ENCODE measurements around the gene RAX2.

RAX2 gene

GRCh38 chr19:3798137-3798536, 26.1 kb upstream of the RAX2 start:
- Histone ChIP-seq H3K4ac (ENCODE audit: low read depth, low read length) (no peak overlapping the region), H2BK120ac (ENCODE audit: low read depth, low read length) (no peak overlapping the region)
- WGBS (ENCODE audit: extremely low coverage, insufficient coverage, low lambda C conversion rate): no CpG with 5 or more reads among the region's 6 CpGs

DNA sequence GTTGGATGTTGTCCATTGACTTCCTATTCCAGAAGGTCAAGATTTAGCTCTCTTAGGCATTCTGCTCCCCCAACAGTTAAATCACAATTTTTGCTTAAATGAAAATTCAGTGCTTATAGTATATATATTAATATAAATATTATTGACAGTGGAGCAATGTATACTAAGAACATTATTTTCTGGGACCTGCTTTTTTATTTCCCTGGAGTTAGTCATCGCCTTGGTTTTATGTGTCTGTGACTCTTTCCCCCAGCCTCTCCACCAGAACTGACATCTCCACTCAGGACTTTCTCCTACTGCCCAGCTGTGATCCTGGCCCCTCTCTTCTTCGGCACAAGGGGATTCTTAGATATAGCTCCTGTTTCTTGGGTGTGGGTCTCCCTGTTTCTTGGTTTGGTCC, 24.3 kb upstream of the RAX2 start:
- no peak overlapping the region for H3K56ac ChIP-seq (ENCODE audit: low read length)
- no peak overlapping the region for H2BK5ac ChIP-seq (ENCODE audit: low read length)
- no peak overlapping the region for H4K8ac ChIP-seq (ENCODE audit: low read depth, low read length)
- no peaks in the 10 kb centered on the region for H3K4me1 ChIP-seq (ENCODE audit: control insufficient read depth, low read depth, low read length)
- no peak overlapping the region for H3K23ac ChIP-seq (ENCODE audit: low read length)
- H3K79me2 ChIP-seq (ENCODE audit: control insufficient read depth, insufficient read depth, low read length): no peaks in the 10 kb centered on the region
- no peaks in the 10 kb centered on the region for H3K36me3 ChIP-seq (ENCODE audit: control insufficient read depth, insufficient read depth, low read length)
- H3K4me3 ChIP-seq (ENCODE audit: low read length): no peak overlapping the region
- no CpG with 5 or more reads among the region's 2 CpGs for WGBS (ENCODE audit: extremely low coverage, insufficient coverage, low lambda C conversion rate)
- peaks cover 2% of the 10 kb centered on the region for H3K27me3 ChIP-seq (ENCODE audit: insufficient read depth, low read length, poor library complexity)
- H3K27ac ChIP-seq (ENCODE audit: low read depth, low read length): no peak overlapping the region
- H4K5ac ChIP-seq (ENCODE audit: low read length): no peak overlapping the region
- no peak overlapping the region for H2BK120ac ChIP-seq (ENCODE audit: low read depth, low read length)
- no peaks in the 10 kb centered on the region for H3K79me1 ChIP-seq (ENCODE audit: low read length)
- no peak overlapping the region for H2BK15ac ChIP-seq (replicated peaks; ENCODE audit: low read depth)
- H2AK5ac ChIP-seq (ENCODE audit: low read length): no peak overlapping the region
- DNase-seq: no peak
- no peak overlapping the region for H3K18ac ChIP-seq (ENCODE audit: low read length)
- no peak overlapping the region for H3K4ac ChIP-seq (ENCODE audit: low read depth, low read length)
- no peak overlapping the region for H3K9ac ChIP-seq (ENCODE audit: low read length)
- no peak overlapping the region for H3K4me2 ChIP-seq (ENCODE audit: low read length)

More at GRCh38 chr19:3798137-3798536, 26.1 kb upstream of the RAX2 start:
- no peak overlapping the region for H2BK5ac ChIP-seq (ENCODE audit: low read length)
- H3K36me3 ChIP-seq (ENCODE audit: control insufficient read depth, insufficient read depth, low read length): no peaks in the 10 kb centered on the region
- no peak overlapping the region for H2BK15ac ChIP-seq (replicated peaks; ENCODE audit: low read depth)
- no peak overlapping the region for H3K56ac ChIP-seq (ENCODE audit: low read length)
- H3K23ac ChIP-seq (ENCODE audit: low read length): no peak overlapping the region
- no peak overlapping the region for H3K4me2 ChIP-seq (ENCODE audit: low read length)
- no peak overlapping the region for H2AK5ac ChIP-seq (ENCODE audit: low read length)
- H3K27me3 ChIP-seq (ENCODE audit: insufficient read depth, low read length, poor library complexity): peaks cover 2% of the 10 kb centered on the region
- DNase-seq: no peak
- no peaks in the 10 kb centered on the region for H3K79me2 ChIP-seq (ENCODE audit: control insufficient read depth, insufficient read depth, low read length)
- no peak overlapping the region for H4K8ac ChIP-seq (ENCODE audit: low read depth, low read length)
- H3K4me1 ChIP-seq (ENCODE audit: control insufficient read depth, low read depth, low read length): no peaks in the 10 kb centered on the region
- no peak overlapping the region for H3K27ac ChIP-seq (ENCODE audit: low read depth, low read length)
- no peak overlapping the region for H3K9ac ChIP-seq (ENCODE audit: low read length)
- H4K5ac ChIP-seq (ENCODE audit: low read length): no peak overlapping the region
- H3K79me1 ChIP-seq (ENCODE audit: low read length): no peaks in the 10 kb centered on the region
- no peak overlapping the region for H3K4me3 ChIP-seq (ENCODE audit: low read length)
- H3K18ac ChIP-seq (ENCODE audit: low read length): no peak overlapping the region

DNA sequence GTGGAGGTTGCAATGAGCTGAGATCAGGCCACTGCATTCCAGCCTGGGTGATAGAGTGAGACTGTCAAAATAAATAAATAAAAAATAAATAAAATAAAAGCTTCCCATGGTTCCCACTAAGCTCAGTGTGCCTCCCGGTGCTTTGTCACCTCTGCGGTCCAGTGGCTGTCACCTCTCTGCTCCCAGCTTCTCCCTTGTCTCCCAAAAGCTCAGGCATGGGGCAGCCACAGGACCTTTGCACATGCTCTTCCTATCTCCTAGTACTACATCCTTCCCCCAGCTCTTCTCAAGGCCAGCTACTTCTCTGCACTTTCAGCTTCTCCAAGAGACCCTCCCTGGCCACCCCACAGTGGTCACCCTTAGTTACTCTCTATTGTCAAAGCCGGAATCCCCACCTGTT, 21.8 kb upstream of the RAX2 start:
- H3K4me3 ChIP-seq (ENCODE audit: low read length): no peak overlapping the region

DNA sequence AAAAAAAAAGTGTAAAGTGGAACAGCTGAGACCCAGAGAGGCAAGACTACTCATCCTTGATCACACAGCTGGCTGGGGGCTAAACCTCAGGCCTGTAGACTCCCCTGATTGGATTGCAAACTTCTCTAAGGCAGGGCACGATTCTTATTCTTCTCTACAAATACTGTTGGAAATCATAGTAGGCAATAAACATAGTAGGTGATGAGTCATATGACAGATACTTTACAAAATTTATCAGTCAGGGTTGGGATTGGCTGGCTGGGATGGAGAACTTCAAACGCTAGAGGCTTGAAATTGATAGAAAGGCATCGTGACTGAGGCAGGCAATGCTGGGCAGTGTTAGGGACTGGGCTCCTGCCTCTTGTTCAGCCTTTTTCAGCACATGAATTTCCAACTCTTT, 20.1 kb upstream of the RAX2 start:
- no peak overlapping the region for H3K4ac ChIP-seq (ENCODE audit: low read depth, low read length)
- H2BK15ac ChIP-seq (replicated peaks; ENCODE audit: low read depth): no peak overlapping the region
- H3K27ac ChIP-seq (ENCODE audit: low read depth, low read length): no peak overlapping the region
- no peak overlapping the region for H3K4me2 ChIP-seq (ENCODE audit: low read length)
- H3K23ac ChIP-seq (ENCODE audit: low read length): no peak overlapping the region
- no peak overlapping the region for H3K9ac ChIP-seq (ENCODE audit: low read length)
- no peak overlapping the region for H3K4me3 ChIP-seq (ENCODE audit: low read length)
- no peak overlapping the region for H3K18ac ChIP-seq (ENCODE audit: low read length)
- no peak overlapping the region for H2AK5ac ChIP-seq (ENCODE audit: low read length)
- no peak overlapping the region for H2BK5ac ChIP-seq (ENCODE audit: low read length)
- no peaks in the 10 kb centered on the region for H3K36me3 ChIP-seq (ENCODE audit: control insufficient read depth, insufficient read depth, low read length)
- no peak overlapping the region for H4K8ac ChIP-seq (ENCODE audit: low read depth, low read length)
- no peak overlapping the region for H3K56ac ChIP-seq (ENCODE audit: low read length)
- no peaks in the 10 kb centered on the region for H3K79me2 ChIP-seq (ENCODE audit: control insufficient read depth, insufficient read depth, low read length)
- no peaks in the 10 kb centered on the region for H3K79me1 ChIP-seq (ENCODE audit: low read length)
- no peak overlapping the region for H4K5ac ChIP-seq (ENCODE audit: low read length)
- no peak for DNase-seq
- no peaks in the 10 kb centered on the region for H3K27me3 ChIP-seq (ENCODE audit: insufficient read depth, low read length, poor library complexity)
- no peak overlapping the region for H2BK120ac ChIP-seq (ENCODE audit: low read depth, low read length)
- no peaks in the 10 kb centered on the region for H3K4me1 ChIP-seq (ENCODE audit: control insufficient read depth, low read depth, low read length)
- WGBS (ENCODE audit: extremely low coverage, insufficient coverage, low lambda C conversion rate): no CpG with 5 or more reads among the region's 3 CpGs

More for the DNA sequence above, 21.8 kb upstream of the RAX2 start:
- Histone ChIP-seq H3K23ac (ENCODE audit: low read length) (no peak overlapping the region), H2BK15ac (replicated peaks; ENCODE audit: low read depth) (no peak overlapping the region), H3K27ac (ENCODE audit: low read depth, low read length) (no peak overlapping the region), H4K5ac (ENCODE audit: low read length) (no peak overlapping the region), H3K4me1 (ENCODE audit: control insufficient read depth, low read depth, low read length) (no peaks in the 10 kb centered on the region), H3K27me3 (ENCODE audit: insufficient read depth, low read length, poor library complexity) (no peaks in the 10 kb centered on the region), H3K79me2 (ENCODE audit: control insufficient read depth, insufficient read depth, low read length) (no peaks in the 10 kb centered on the region), H3K36me3 (ENCODE audit: control insufficient read depth, insufficient read depth, low read length) (no peaks in the 10 kb centered on the region), H3K56ac (ENCODE audit: low read length) (no peak overlapping the region), H2BK5ac (ENCODE audit: low read length) (no peak overlapping the region), H2AK5ac (ENCODE audit: low read length) (no peak overlapping the region), H3K9ac (ENCODE audit: low read length) (no peak overlapping the region), H2BK120ac (ENCODE audit: low read depth, low read length) (no peak overlapping the region), H3K4me2 (ENCODE audit: low read length) (no peak overlapping the region), H3K4ac (ENCODE audit: low read depth, low read length) (no peak overlapping the region), H3K79me1 (ENCODE audit: low read length) (no peaks in the 10 kb centered on the region), H4K8ac (ENCODE audit: low read depth, low read length) (no peak overlapping the region), H3K18ac (ENCODE audit: low read length) (no peak overlapping the region)
- WGBS (ENCODE audit: extremely low coverage, insufficient coverage, low lambda C conversion rate): no CpG with 5 or more reads among the region's 3 CpGs
- no peak for DNase-seq

DNA sequence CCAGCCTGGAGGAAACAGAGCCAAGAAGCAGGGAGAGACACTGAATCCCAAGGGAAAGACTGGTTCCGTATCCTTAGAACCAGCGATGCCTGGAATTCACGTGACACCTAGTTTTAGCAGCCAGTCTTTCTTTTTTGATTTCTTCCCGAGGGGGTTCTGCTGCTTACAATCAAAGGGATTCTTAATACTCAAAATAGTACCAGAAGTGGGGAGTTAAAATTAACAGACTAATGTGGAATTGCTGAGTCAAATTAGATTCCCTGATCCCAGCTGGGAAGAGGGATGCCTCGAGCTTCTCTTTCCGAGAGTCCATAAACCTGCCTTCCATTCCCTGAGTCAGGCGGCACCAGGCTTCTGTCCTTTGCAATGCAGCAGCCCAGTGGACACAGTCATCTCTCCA, 18.9 kb upstream of the RAX2 start:
- Histone ChIP-seq H3K4me1 (ENCODE audit: control insufficient read depth, low read depth, low read length) (no peaks in the 10 kb centered on the region), H3K4me3 (ENCODE audit: low read length) (no peak overlapping the region), H4K8ac (ENCODE audit: low read depth, low read length) (no peak overlapping the region), H3K9ac (ENCODE audit: low read length) (no peak overlapping the region), H3K23ac (ENCODE audit: low read length) (no peak overlapping the region), H3K27ac (ENCODE audit: low read depth, low read length) (no peak overlapping the region), H3K27me3 (ENCODE audit: insufficient read depth, low read length, poor library complexity) (no peaks in the 10 kb centered on the region), H3K79me2 (ENCODE audit: control insufficient read depth, insufficient read depth, low read length) (no peaks in the 10 kb centered on the region), H3K4me2 (ENCODE audit: low read length) (no peak overlapping the region), H2BK5ac (ENCODE audit: low read length) (no peak overlapping the region), H3K4ac (ENCODE audit: low read depth, low read length) (no peak overlapping the region), H2AK5ac (ENCODE audit: low read length) (no peak overlapping the region), H3K18ac (ENCODE audit: low read length) (no peak overlapping the region), H4K5ac (ENCODE audit: low read length) (no peak overlapping the region), H2BK15ac (replicated peaks; ENCODE audit: low read depth) (no peak overlapping the region), H2BK120ac (ENCODE audit: low read depth, low read length) (no peak overlapping the region), H3K56ac (ENCODE audit: low read length) (no peak overlapping the region), H3K36me3 (ENCODE audit: control insufficient read depth, insufficient read depth, low read length) (no peaks in the 10 kb centered on the region), H3K79me1 (ENCODE audit: low read length) (no peaks in the 10 kb centered on the region)
- WGBS (ENCODE audit: extremely low coverage, insufficient coverage, low lambda C conversion rate): no CpG with 5 or more reads among the region's 7 CpGs
- DNase-seq: no peak

- no peak overlapping the region for H3K56ac ChIP-seq (ENCODE audit: low read length)
- no peaks in the 10 kb centered on the region for H3K79me2 ChIP-seq (ENCODE audit: control insufficient read depth, insufficient read depth, low read length)
- no peak overlapping the region for H3K4me3 ChIP-seq (ENCODE audit: low read length)
- no peaks in the 10 kb centered on the region for H3K36me3 ChIP-seq (ENCODE audit: control insufficient read depth, insufficient read depth, low read length)
- no peak overlapping the region for H3K9ac ChIP-seq (ENCODE audit: low read length)
- no peak overlapping the region for H3K4ac ChIP-seq (ENCODE audit: low read depth, low read length)
- H4K5ac ChIP-seq (ENCODE audit: low read length): no peak overlapping the region
- H3K27me3 ChIP-seq (ENCODE audit: insufficient read depth, low read length, poor library complexity): peaks cover 6% of the 10 kb centered on the region
- no peak overlapping the region for H2BK5ac ChIP-seq (ENCODE audit: low read length)
- H3K23ac ChIP-seq (ENCODE audit: low read length): no peak overlapping the region
- WGBS (ENCODE audit: extremely low coverage, insufficient coverage, low lambda C conversion rate): no CpG with 5 or more reads among the region's 6 CpGs
- H3K4me1 ChIP-seq (ENCODE audit: control insufficient read depth, low read depth, low read length): no peaks in the 10 kb centered on the region
- no peak overlapping the region for H3K4me2 ChIP-seq (ENCODE audit: low read length)
- H2BK120ac ChIP-seq (ENCODE audit: low read depth, low read length): no peak overlapping the region
- H3K79me1 ChIP-seq (ENCODE audit: low read length): no peaks in the 10 kb centered on the region
- H2AK5ac ChIP-seq (ENCODE audit: low read length): no peak overlapping the region
- no peak overlapping the region for H4K8ac ChIP-seq (ENCODE audit: low read depth, low read length)
- no peak overlapping the region for H2BK15ac ChIP-seq (replicated peaks; ENCODE audit: low read depth)
- no peak overlapping the region for H3K18ac ChIP-seq (ENCODE audit: low read length)
- H3K27ac ChIP-seq (ENCODE audit: low read depth, low read length): no peak overlapping the region
- no peak for DNase-seq
Measured at GRCh38 chr19:3790209-3790734, 18.2 kb upstream of the RAX2 start.
